Vagina (tissue), 2 donors: ENCODE data around the gene CCDC178.

Experiments
- POLR2AphosphoS5 ChIP-seq, 2 donors: sonication (generic); formaldehyde crosslinking; IDR thresholded peaks; one replicate each; pipeline ENCODE4 v1.9.0; 2017; ENCODE audit warnings: antibody characterized with exemption in 2 of 2, mild to moderate bottlenecking in 2 of 2, low read depth in 1 of 2; ENCODE audit not compliant: insufficient read depth in 1 of 2
- TF ChIP-seq, protein P1 (sequence below), 3 experiments: fragments of 450-650 bp in 2 of 3; fragments of 200-600 bp in 1 of 3; sonication (generic) in 1 of 3; IDR thresholded peaks; one replicate each; pipeline ENCODE4 v1.5.1; 2017 to 2019; ENCODE audit warnings: antibody characterized with exemption in 3 of 3, mild to moderate bottlenecking in 2 of 3, moderate library complexity in 2 of 3

DNA sequence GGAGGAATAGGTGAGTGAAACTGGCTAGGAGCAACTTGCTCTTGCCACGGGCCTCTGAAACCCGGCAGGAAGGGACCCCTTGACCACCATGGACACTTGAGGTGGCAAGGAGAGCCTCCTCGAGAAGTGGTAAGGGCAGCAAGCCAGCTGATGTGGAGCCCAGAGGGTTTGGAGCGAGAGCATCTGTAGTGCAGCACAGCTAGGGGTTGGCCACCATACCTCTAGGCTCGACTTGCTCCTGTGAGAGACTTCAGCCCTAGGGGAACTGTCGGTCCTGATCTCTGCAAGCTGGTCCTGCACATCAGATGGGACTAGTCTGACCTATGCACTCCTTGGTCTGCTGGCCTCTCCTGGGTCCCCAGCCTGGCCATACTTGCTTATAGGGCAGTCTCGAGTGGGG, 158.4 kb downstream of the CCDC178 start:
- TF ChIP-seq, protein P1, sequence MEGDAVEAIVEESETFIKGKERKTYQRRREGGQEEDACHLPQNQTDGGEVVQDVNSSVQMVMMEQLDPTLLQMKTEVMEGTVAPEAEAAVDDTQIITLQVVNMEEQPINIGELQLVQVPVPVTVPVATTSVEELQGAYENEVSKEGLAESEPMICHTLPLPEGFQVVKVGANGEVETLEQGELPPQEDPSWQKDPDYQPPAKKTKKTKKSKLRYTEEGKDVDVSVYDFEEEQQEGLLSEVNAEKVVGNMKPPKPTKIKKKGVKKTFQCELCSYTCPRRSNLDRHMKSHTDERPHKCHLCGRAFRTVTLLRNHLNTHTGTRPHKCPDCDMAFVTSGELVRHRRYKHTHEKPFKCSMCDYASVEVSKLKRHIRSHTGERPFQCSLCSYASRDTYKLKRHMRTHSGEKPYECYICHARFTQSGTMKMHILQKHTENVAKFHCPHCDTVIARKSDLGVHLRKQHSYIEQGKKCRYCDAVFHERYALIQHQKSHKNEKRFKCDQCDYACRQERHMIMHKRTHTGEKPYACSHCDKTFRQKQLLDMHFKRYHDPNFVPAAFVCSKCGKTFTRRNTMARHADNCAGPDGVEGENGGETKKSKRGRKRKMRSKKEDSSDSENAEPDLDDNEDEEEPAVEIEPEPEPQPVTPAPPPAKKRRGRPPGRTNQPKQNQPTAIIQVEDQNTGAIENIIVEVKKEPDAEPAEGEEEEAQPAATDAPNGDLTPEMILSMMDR (IDR thresholded peaks at IDR 0.05), result no peak
- no peak for TF ChIP-seq POLR2AphosphoS5 (IDR thresholded peaks at IDR 0.05; ENCODE audit: insufficient read depth in 1 of 2, low read depth in 1 of 2)
